ENCODE measurements around the gene MAPK12.

DNA sequence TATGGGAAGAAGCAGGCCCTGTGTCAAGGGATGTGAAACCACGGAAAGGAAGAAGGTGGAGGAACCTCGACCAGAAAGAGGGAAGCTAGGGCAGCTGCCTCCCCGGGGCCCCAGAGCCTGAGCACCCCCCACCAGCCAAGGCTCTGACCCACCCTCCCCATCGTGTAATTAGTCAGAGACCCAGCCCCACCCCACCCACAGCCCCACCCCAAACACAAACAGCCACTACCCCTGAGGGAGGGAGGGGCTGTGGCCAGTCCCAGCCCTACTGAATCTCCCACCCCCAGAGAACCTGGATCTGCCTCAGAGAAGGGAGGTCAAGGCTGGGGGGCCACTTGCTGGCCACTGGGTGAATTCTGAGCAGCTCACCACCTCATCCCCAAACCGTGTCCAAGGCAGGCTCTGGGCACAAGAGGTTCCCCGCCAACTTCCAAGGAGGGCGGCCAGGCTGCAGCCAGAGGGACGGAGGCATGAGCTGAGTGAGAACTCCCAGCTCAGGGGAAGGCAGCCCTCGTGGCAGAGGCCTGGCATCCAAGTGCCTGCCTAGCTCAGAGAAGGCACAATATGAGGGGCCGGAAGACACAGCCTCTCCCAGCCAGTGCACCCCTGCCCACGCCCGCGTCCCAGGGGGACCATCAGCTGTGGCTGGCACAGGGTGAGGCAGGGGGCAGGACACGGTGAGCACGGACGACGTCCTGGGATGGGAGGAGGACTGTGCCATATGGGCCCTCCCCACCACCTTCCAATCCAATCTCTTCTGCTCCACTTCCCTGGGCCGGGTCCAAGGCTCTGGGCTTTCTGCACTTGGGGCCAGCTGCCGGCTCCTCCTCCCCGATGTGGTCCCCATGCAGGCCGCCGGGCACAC is 43.3 kb upstream of the MAPK12 start:
- TF ChIP-seq, protein P1, sequence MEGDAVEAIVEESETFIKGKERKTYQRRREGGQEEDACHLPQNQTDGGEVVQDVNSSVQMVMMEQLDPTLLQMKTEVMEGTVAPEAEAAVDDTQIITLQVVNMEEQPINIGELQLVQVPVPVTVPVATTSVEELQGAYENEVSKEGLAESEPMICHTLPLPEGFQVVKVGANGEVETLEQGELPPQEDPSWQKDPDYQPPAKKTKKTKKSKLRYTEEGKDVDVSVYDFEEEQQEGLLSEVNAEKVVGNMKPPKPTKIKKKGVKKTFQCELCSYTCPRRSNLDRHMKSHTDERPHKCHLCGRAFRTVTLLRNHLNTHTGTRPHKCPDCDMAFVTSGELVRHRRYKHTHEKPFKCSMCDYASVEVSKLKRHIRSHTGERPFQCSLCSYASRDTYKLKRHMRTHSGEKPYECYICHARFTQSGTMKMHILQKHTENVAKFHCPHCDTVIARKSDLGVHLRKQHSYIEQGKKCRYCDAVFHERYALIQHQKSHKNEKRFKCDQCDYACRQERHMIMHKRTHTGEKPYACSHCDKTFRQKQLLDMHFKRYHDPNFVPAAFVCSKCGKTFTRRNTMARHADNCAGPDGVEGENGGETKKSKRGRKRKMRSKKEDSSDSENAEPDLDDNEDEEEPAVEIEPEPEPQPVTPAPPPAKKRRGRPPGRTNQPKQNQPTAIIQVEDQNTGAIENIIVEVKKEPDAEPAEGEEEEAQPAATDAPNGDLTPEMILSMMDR (IDR thresholded peaks at IDR 0.05; ENCODE audit: poor library complexity): no peak
- no peak for TF ChIP-seq EZH2 (IDR thresholded peaks at IDR 0.05; ENCODE audit: borderline replicate concordance)

All from hepatocyte (in vitro differentiated cells).